ENCODE results near the gene SENP3.

The SENP3 gene

GRCh38 chr17:7555320-7555948 lies 6.3 kb upstream of the SENP3 start:
- no peak overlapping the region for H3K4me3 ChIP-seq
- TF ChIP-seq CTCF (IDR thresholded peaks at IDR 0.05) = no peak
- H3K27ac ChIP-seq = no peak overlapping the region
- no peak for DNase-seq (ENCODE audit: low spot score)

GRCh38 chr17:7556627-7557026 lies 5.1 kb upstream of the SENP3 start:
- DNase-seq (ENCODE audit: low spot score) = no peak
- no peak for TF ChIP-seq CTCF (IDR thresholded peaks at IDR 0.05)
- Histone ChIP-seq H3K27ac (peak overlapping the region in 1 of 2 donors; percentile 98), H3K4me3 (no peak overlapping the region)

- peak overlapping the region; percentile 91 to 98 for H3K27ac ChIP-seq
- no peak for DNase-seq (ENCODE audit: low spot score)
- H3K4me3 ChIP-seq = no peak overlapping the region
- no peak for TF ChIP-seq CTCF (IDR thresholded peaks at IDR 0.05)
Observed at GRCh38 chr17:7557147-7557764, 4.5 kb upstream of the SENP3 start.

GRCh38 chr17:7557775-7558543 lies 3.8 kb upstream of the SENP3 start:
- Histone ChIP-seq H3K4me3 (peak overlapping the region; percentile 95), H3K27ac (peak overlapping the region; percentile 91 to 98)
- TF ChIP-seq CTCF (IDR thresholded peaks at IDR 0.05) = no peak
- DNase-seq (ENCODE audit: low spot score) = peak; percentile 87

GRCh38 chr17:7558544-7559319 lies 3.0 kb upstream of the SENP3 start, which contains the start of gene TNFSF13:
Gene TNFSF13, plus strand, starts transcription at chr17:7558750. Its CDS starts 290 bp downstream, at chr17:7559040.
- no peak for TF ChIP-seq CTCF (IDR thresholded peaks at IDR 0.05)
- Histone ChIP-seq H3K4me3 (peak within 1 kb of the TSS; percentile 95), H3K27ac (peak within 1 kb of the TSS; percentile 91 to 98)
- no peak for DNase-seq (ENCODE audit: low spot score)

- no peak for TF ChIP-seq CTCF (IDR thresholded peaks at IDR 0.05)
- Histone ChIP-seq H3K27ac (peak overlapping the region; percentile 91 to 98), H3K4me3 (peak overlapping the region; percentile 95)
- DNase-seq (ENCODE audit: low spot score) = no peak
Observed at GRCh38 chr17:7559320-7560171, 2.2 kb upstream of the SENP3 start.

Measured in coronary artery (tissue), 2 donors.